Panc1 (cell line): ENCODE measurements around the gene HCRTR1. TPM values are rescaled to one million over a fixed set of nuclear protein-coding genes. Genes with fewer than 3 reads are reported as not detected.
A peak's percentile ranks its signal among the peaks of the same experiment; 100 is the strongest.

ENCODE experiments used
- ATAC-seq: fragments of 200-7000 bp; cut with Tn5 transposase; 2 replicates; pipeline ENCODE4 v1.9.1; 2020; ENCODE audit warnings: mild to moderate bottlenecking, moderate library complexity
- BruUV-seq: library from RNA; stranded (reverse); fragments of 400-500 nt; replicated peaks from 2 replicates; lab custom pipeline; 2021; lab: Mats Ljungman, UMichigan
- CTCF ChIA-PET: fragments of 300-600 bp; sonication (Branson Sonifier 250); formaldehyde crosslinking; loops from one replicate; lab custom pipeline; 2022; ENCODE audit warnings: antibody characterized with exemption; lab: Charles Lee
- POLR2A ChIA-PET: fragments of 300-600 bp; sonication (Branson Sonifier 250); formaldehyde crosslinking; loops from one replicate; lab custom pipeline; 2022; ENCODE audit warnings: antibody characterized with exemption; lab: Charles Lee
- DNase-seq: peaks from one replicate; pipeline ENCODE4 v3.0.0-alpha.2; 2010; ENCODE audit warnings: low read depth, low spot score
- H3K27ac ChIP-seq: 2 replicates; pipeline ENCODE4 v1.5.1; 2011; ENCODE audit warnings: mild to moderate bottlenecking, low read length, inconsistent platforms
- H3K27me3 ChIP-seq: fragments of 200-500 bp; sonication (Bioruptor generic); 2 replicates; pipeline ENCODE4 v1.6.0; 2014; ENCODE audit warnings: low read length, inconsistent platforms; ENCODE audit not compliant: control insufficient read depth, insufficient read depth
- H3K36me3 ChIP-seq: fragments of 200-500 bp; sonication (Bioruptor generic); 2 replicates; pipeline ENCODE4 v1.5.1; 2014; ENCODE audit warnings: inconsistent platforms, mild to moderate bottlenecking, low read length, moderate library complexity; ENCODE audit not compliant: control insufficient read depth, insufficient read depth
- H3K4me1 ChIP-seq: 2 replicates; pipeline ENCODE4 v1.5.1; 2011; ENCODE audit warnings: inconsistent platforms, mild to moderate bottlenecking, low read length, moderate library complexity; ENCODE audit not compliant: control insufficient read depth, insufficient read depth
- H3K4me3 ChIP-seq, 2 experiments: 2 replicates each; pipeline ENCODE4 v1.5.1; 2011 to 2012; ENCODE audit warnings: low read depth in 2 of 2, low read length in 2 of 2, mild to moderate bottlenecking in 2 of 2, inconsistent platforms in 1 of 2, moderate library complexity in 1 of 2
- H3K9me3 ChIP-seq: fragments of 200-500 bp; sonication (Bioruptor generic); 2 replicates; pipeline ENCODE4 v1.5.1; 2014; ENCODE audit warnings: low read depth, mild to moderate bottlenecking, inconsistent platforms, low read length, moderate library complexity; ENCODE audit not compliant: control insufficient read depth, insufficient read depth
- CTCF ChIP-seq: fragments of 450-650 bp; IDR thresholded peaks from 2 replicates; pipeline ENCODE4 v1.5.1; 2017; ENCODE audit warnings: mild to moderate bottlenecking
- POLR2AphosphoS5 ChIP-seq: IDR thresholded peaks from 2 replicates; pipeline ENCODE4 v1.6.1; 2012; ENCODE audit warnings: mild to moderate bottlenecking, low read depth, low read length, moderate library complexity
- REST ChIP-seq, 2 experiments: IDR thresholded peaks; 2 replicates each; pipeline ENCODE4 v1.6.1; 2011 to 2012; ENCODE audit warnings: low read depth in 2 of 2, control low read depth in 1 of 2, low read length in 1 of 2, mild to moderate bottlenecking in 1 of 2, moderate library complexity in 1 of 2; ENCODE audit not compliant: insufficient read depth in 1 of 2
- SIN3A ChIP-seq: IDR thresholded peaks from 2 replicates; pipeline ENCODE4 v1.6.1; 2012; ENCODE audit warnings: low read depth, mild to moderate bottlenecking, low read length, moderate library complexity, borderline replicate concordance; ENCODE audit not compliant: insufficient read depth
- TCF7L2 ChIP-seq: IDR thresholded peaks from 2 replicates; pipeline ENCODE4 v1.6.1; 2011; ENCODE audit warnings: mild to moderate bottlenecking, low read depth, low read length, inconsistent platforms
- in situ Hi-C: cut with HindIII; loops from 2 replicates; pipeline ENCODE4 v1.10.0; 2016; ENCODE audit warnings: low sequenced_read_pairs, low pct_unique_long_range_greater_than_20kb
- intact Hi-C: fragments of 100-400 bp; cut with micrococcal nuclease; formaldehyde crosslinking; loops from one replicate; pipeline ENCODE4 v1.10.0; 2022; ENCODE audit not compliant: unreplicated experiment
- total RNA-seq: library from RNA; stranded (reverse); gene quantifications from one replicate; pipeline ENCODE4 v1.2.1, GENCODE V29; 2021; ENCODE audit not compliant: unreplicated experiment

Gene HCRTR1
- total RNA-seq, 1 experiment from 2014 or later = 0.18 TPM

DNA sequence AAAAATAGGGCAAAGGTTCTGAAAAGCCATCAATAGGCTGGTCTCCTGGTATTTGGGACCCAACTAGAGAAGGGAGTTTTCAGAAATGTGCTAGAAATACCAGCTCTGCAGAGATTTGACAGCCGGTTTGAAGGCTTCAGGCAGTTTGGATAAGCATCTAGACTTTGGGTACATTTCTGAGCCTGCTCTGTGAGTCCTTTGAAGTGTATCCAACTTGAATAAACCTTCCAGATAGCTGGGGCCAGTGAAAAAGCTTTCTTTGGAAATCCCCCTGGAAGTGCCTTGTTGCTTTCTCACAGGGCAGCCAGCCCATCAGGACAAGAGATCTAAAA lies 33.6 kb downstream of the HCRTR1 start:
- intact Hi-C loops = no loop called here
- no peak for TF ChIP-seq REST (IDR thresholded peaks at IDR 0.05; ENCODE audit: insufficient read depth in 1 of 2, low read depth in 2 of 2, low read length in 1 of 2)
- TF ChIP-seq TCF7L2 = peak; percentile 85
- no peak for TF ChIP-seq POLR2AphosphoS5
- no peak for TF ChIP-seq CTCF
- no peak for TF ChIP-seq SIN3A
- no peak for DNase-seq
- no peaks in the 10 kb centered on the region for H3K27me3 ChIP-seq
- no TSS peak for BruUV-seq
- no peak overlapping the region for H3K4me3 ChIP-seq
- H3K9me3 ChIP-seq = no peaks in the 10 kb centered on the region
- no peaks in the 10 kb centered on the region for H3K36me3 ChIP-seq
- peaks cover 5% of the 10 kb centered on the region for H3K4me1 ChIP-seq
- ChIA-PET POLR2A (no interaction called here), CTCF (no interaction called here)
- H3K27ac ChIP-seq = no peak overlapping the region
- 0 out of 2 replicates have a peak, but pooled peaks have one; percentile 20 for ATAC-seq
- in situ Hi-C loops = no loop called here

DNA sequence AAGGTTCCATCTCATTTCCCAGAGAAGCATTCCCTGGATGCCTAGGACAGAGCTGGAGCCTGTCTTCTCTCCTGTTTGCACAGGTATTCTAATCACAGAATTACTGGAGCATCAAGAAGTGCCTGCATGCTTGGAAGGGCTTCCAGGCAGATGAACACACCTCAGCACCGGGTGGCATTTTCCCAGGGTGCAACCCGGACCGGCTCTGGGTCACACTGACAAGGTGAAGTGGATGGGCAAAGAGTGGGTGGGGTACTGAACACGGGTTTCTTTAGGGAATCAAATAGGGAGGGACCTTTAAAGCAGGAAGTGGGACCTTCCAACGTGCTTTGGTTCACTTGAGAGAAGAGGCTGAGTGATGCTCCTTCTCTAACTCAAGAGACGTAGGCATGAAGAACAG lies 34.3 kb downstream of the HCRTR1 start:
- Histone ChIP-seq H3K27ac (no peak overlapping the region), H3K27me3 (no peaks in the 10 kb centered on the region), H3K4me3 (no peak overlapping the region), H3K9me3 (no peaks in the 10 kb centered on the region), H3K4me1 (peaks cover 5% of the 10 kb centered on the region), H3K36me3 (no peaks in the 10 kb centered on the region)
- no TSS peak for BruUV-seq
- POLR2A ChIA-PET = no interaction called here
- in situ Hi-C loops = no loop called here
- TF ChIP-seq SIN3A (no peak), POLR2AphosphoS5 (no peak), CTCF (no peak), REST (IDR thresholded peaks at IDR 0.05; ENCODE audit: insufficient read depth in 1 of 2, low read depth in 2 of 2, low read length in 1 of 2) (no peak), TCF7L2 (no peak)
- 0 out of 2 replicates have a peak, but pooled peaks have one; percentile 20 for ATAC-seq
- intact Hi-C loops = no loop called here
- CTCF ChIA-PET = no interaction called here
- DNase-seq = no peak
